ENCODE results near the gene FAM13A. TPM values are rescaled to one million over a fixed set of nuclear protein-coding genes. Genes with fewer than 3 reads are reported as not detected.

The FAM13A gene
- total and polyA plus RNA-seq, 11 donors, result 3.7 to 30.4 (median 11.5) TPM

GRCh38 chr4:88818631-88819470 lies 238.1 kb downstream of the FAM13A start:
- H3K27me3 ChIP-seq, result no peaks in the 10 kb centered on the region
- no peaks in the 10 kb centered on the region for H3K9me3 ChIP-seq
- peaks cover 4 to 74% (median 46%) of the 10 kb centered on the region in 12 donors for H3K4me1 ChIP-seq
- H3K27ac ChIP-seq, result peak overlapping the region in 3 of 12 donors; percentile 5 to 84 (median 11)
- ATAC-seq (peak; percentile 14 to 37 (median 28)), DNase-seq (peak in 3 of 5 donors; percentile 25 to 34 (median 32))
- intact Hi-C loops (cut with DNase I), result loop anchor here in 8 of 10 donors (1.0 to 2.0 kb wide), 4 partner anchors 204 to 292 kb away; partner anchors contain the start of gene TIGD2 (in 1 of the 8)
- no peaks in the 10 kb centered on the region for H3K36me3 ChIP-seq
- no peak overlapping the region for H3K4me3 ChIP-seq
- TF ChIP-seq CTCF (IDR thresholded peaks at IDR 0.05), result peak; percentile 37 to 82 (median 66)
- no peak for TF ChIP-seq POLR2A (IDR thresholded peaks at IDR 0.05)
- 27 to 29% (median 28%) methylated on average over 5 of the region's 5 CpGs for WGBS, 4 donors

DNA sequence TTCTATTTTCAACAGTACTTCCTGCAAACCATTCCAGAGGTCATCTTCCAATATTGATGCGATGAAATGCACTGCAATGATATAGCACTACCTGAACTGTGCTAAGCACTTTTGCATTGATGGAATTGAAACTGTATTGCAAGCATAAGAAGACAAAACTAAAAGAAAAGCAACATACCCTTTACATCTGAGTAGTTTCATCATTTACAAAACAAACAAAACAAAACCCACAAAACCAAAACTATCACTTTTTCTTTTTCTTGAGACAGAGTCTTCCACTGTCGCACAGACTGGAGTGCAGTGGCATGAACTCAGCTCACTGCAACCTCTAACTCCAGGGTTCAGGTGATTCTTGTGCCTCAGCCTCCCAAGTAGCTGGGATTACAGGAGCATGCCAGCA lies 239.2 kb downstream of the FAM13A start:
- no peak for TF ChIP-seq POLR2A (IDR thresholded peaks at IDR 0.05)
- TF ChIP-seq CTCF (IDR thresholded peaks at IDR 0.05), result no peak
- H3K36me3 ChIP-seq, result no peaks in the 10 kb centered on the region
- no peak overlapping the region for H3K4me3 ChIP-seq
- WGBS, 4 donors, result 66 to 95% (median 93%) methylated on average over 2 of the region's 2 CpGs
- H3K4me1 ChIP-seq, result peaks cover 4 to 77% (median 46%) of the 10 kb centered on the region in 12 donors
- no peak for DNase-seq
- H3K9me3 ChIP-seq, result no peaks in the 10 kb centered on the region
- H3K27me3 ChIP-seq, result no peaks in the 10 kb centered on the region
- H3K27ac ChIP-seq, result no peak overlapping the region
- ATAC-seq, result no peak
- intact Hi-C loops (cut with DNase I), result loop anchor here in 8 of 10 donors (1.0 to 2.0 kb wide), 4 partner anchors 205 to 293 kb away; partner anchors contain the start of gene TIGD2 (in 1 of the 8)

DNA sequence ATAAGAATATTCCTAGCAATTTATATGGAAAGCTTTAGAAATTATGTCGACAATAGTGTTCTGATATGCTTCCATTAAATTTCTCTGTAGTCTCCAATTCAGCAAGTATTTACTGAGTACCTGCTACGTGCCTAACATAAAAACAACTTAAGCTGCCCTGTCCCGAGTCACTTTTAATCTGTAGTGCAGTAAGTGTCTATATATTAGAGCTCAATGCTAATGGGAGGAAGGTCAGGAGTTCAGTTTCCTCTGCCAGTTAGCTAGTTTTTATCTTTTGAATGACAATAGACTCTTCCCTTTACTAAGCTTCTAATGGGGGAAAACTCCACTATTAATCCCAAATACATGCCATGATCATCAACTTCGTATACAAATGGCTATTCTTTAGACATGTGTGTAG lies 240.6 kb downstream of the FAM13A start:
- Histone ChIP-seq H3K27me3 (no peaks in the 10 kb centered on the region), H3K4me3 (no peak overlapping the region), H3K9me3 (no peaks in the 10 kb centered on the region), H3K27ac (no peak overlapping the region), H3K4me1 (peaks cover 4 to 80% (median 50%) of the 10 kb centered on the region in 12 donors), H3K36me3 (no peaks in the 10 kb centered on the region)
- WGBS, 4 donors, result 19 to 36% (median 31%) methylated on average over 4 of the region's 4 CpGs
- intact Hi-C loops (cut with DNase I), result no loop called here
- no peak for TF ChIP-seq POLR2A (IDR thresholded peaks at IDR 0.05)
- no peak for TF ChIP-seq CTCF (IDR thresholded peaks at IDR 0.05)
- DNase-seq (no peak), ATAC-seq (no peak)

- Histone ChIP-seq H3K36me3 (no peaks in the 10 kb centered on the region), H3K4me3 (no peak overlapping the region), H3K4me1 (peaks cover 0 to 76% (median 48%) of the 10 kb centered on the region in 12 donors), H3K9me3 (no peaks in the 10 kb centered on the region), H3K27ac (no peak overlapping the region), H3K27me3 (no peaks in the 10 kb centered on the region)
- ATAC-seq (peak in 2 of 4 donors; percentile 19 to 39), DNase-seq (no peak)
- intact Hi-C loops (cut with DNase I), result no loop called here
- WGBS, 4 donors, result 63 to 65% (median 64%) methylated on average over 6 of the region's 6 CpGs
- TF ChIP-seq POLR2A (IDR thresholded peaks at IDR 0.05) (no peak), CTCF (IDR thresholded peaks at IDR 0.05) (peak in 2 of 12 donors; percentile 9 to 11)
These were observed 242.9 kb downstream of the FAM13A start for GRCh38 chr4:88814043-88814617.

All from heart left ventricle (tissue), 16 donors.